ENCODE measurements around the gene CSRP1.
A peak's percentile ranks its signal among the peaks of the same experiment; 100 is the strongest.
"Not testable (repeated sequence)": the region's sequence is repeated elsewhere in the genome, so short reads cannot be mapped to it uniquely, and the experiment has no call there.

Gene CSRP1

DNA sequence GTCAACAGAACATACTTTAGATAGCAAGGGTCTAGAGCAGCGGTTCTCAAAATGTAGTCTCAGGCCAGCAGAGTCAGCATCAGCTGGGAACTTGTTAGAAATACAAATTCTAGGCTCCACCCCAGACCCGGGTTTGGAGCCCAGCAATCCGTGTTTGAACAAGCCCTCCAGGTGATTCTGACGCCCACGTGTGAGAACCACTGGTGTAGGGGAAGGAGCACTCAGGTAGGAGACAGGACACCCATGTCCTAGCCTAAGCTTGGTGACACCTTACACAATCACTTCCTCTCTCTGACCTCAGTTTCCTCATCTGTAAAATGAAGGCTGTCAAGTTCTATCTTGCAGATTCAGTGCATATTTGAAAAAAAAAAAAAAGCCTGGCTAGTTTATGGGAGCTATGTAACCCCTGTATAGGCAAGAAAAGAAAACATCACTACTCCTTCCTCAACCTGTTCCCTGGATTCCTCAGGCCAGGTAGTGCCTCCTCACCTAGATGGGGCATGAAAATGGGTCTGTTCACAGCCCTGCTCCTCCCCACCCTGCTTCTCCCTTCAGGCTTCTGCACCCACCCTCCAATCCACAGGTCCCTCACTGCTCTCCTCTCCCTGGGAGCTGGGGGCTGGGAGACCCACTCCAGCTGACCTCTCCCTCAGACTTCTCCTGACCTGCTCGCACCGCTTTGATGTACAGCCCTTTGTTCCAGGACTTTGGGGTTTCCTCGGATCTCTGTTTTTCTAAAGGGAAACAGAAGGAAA is 30.8 kb downstream of the CSRP1 start:
- no peak for DNase-seq

- DNase-seq, result no peak
Observed at GRCh38 chr1:201475130-201475529, 31.8 kb downstream of the CSRP1 start.

GRCh38 chr1:201473296-201473695 is 33.6 kb downstream of the CSRP1 start:
- DNase-seq, result no peak

GRCh38 chr1:201472321-201472720 is 34.6 kb downstream of the CSRP1 start:
- not testable (repeated sequence) for DNase-seq

DNA sequence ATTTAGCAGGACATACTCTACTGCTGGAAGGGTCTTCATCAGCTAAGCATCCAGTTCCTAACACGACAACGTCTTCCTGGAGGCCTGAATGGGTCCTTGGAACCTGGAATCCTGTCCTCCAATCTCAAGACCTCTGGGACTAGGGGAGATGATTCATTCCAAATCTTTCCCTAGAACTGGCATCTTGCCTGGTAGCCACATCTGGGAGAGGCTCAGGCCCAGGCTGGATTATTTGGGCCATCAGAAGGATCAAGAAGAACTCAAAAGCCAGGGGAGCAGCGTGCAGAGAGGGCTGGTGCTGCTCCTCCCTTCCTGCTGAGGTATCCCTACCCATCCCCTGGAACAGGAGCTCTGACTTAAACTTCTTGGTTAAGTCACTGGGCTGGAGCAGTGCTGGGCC is 35.2 kb downstream of the CSRP1 start:
- DNase-seq, result no peak

GRCh38 chr1:201470581-201470980 is 36.3 kb downstream of the CSRP1 start:
- no peak for DNase-seq

- no peak for DNase-seq
Observed at GRCh38 chr1:201469645-201470074, 37.3 kb downstream of the CSRP1 start.

DNA sequence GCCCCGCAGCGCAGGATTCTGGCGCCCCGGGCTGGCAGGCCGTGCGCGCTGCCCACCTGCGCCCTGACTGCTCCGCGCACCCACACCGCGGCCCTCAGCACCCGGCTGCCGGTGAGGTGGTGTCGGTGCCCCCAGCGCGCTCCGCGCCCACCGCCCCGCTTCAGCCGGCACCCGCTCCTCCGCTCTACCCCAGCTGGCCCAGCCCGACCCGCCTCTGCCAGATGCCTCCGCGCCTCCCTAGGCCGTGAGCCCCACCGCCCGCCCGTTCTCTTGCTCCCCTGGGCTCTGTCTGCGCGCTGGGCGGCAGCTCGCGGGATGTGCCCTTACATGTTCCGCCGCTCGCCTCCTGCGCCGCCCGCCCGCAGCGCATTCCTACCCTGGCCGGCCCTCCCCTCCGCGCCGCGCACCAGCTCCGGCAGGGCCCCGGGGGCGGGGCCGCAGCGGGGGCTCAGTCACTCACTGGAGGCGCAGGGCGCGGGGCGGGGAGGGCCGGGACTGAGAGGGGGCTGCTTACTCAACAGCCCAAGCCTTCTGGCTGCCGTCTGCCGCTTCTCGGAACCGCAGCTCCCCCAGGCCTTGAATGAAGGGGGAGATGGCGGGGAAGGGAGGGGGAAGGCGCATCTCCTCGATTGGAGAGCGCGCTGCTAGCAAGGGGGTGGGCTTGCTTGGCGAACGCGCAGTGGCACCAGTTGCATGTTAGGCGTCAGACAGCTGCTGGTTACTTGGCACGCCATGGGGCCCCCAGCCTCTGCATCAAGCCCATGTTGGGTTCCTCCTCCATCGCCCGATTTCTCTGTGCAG is 37.9 kb downstream of the CSRP1 start, which contains the start of gene PHLDA3:
Gene PHLDA3 (minus strand): TSS at position 345 of the 801 bp plus-strand sequence. CDS start 402 bp downstream, outside the sequence.
- peak; percentile 47 for DNase-seq

DNA sequence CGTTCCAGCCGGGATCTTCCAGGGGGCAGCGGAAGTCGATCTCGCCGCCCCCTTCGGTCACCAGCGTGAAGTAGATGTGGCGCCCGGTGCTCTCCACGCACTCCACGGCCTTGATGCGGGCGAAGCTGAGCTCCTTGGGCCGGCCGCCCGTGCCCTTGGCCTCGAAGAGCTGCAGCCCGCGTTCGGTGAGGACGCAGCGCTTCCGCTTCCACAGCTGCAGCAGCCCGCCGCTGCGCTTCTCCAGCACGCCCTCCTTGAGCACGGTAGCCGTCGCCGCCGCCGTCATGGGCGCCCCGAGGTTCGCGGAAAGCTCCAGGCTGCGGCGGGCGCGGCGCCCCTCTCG is 38.5 kb downstream of the CSRP1 start:
- no peak for DNase-seq

GRCh38 chr1:201466492-201466891 is 40.4 kb downstream of the CSRP1 start:
- no peak for DNase-seq

DNA sequence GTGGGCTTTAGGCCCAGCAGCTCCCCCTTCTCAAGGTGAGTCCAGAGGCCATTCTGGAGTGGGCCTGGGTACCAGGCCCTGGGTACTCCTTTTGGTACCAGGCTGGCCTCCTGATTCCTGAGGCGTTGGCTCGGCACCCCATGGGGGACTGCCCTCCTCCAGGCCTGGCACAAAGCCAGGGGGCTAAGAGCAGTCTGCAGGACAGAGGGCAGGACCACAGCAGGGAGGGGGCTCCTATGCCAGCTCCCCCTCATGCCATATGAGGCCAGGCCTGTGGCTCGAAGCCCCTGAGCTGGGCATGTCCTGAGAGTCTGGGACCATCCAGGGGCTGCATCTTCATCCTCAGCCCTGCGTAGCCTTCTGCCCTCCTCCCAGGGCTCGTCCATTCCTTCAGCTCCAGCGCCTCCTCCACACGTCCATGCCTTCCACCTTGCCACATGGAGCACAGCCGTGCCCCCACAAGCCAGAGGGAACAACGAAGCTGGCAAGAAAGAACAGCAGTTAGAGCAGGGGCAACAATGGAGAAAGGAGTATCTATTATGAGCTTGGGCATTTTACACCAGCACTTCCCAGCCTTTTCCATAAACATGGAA is 41.1 kb downstream of the CSRP1 start:
- DNase-seq, result no peak

- no peak for DNase-seq
Observed at GRCh38 chr1:201463071-201463552, 43.8 kb downstream of the CSRP1 start.

DNA sequence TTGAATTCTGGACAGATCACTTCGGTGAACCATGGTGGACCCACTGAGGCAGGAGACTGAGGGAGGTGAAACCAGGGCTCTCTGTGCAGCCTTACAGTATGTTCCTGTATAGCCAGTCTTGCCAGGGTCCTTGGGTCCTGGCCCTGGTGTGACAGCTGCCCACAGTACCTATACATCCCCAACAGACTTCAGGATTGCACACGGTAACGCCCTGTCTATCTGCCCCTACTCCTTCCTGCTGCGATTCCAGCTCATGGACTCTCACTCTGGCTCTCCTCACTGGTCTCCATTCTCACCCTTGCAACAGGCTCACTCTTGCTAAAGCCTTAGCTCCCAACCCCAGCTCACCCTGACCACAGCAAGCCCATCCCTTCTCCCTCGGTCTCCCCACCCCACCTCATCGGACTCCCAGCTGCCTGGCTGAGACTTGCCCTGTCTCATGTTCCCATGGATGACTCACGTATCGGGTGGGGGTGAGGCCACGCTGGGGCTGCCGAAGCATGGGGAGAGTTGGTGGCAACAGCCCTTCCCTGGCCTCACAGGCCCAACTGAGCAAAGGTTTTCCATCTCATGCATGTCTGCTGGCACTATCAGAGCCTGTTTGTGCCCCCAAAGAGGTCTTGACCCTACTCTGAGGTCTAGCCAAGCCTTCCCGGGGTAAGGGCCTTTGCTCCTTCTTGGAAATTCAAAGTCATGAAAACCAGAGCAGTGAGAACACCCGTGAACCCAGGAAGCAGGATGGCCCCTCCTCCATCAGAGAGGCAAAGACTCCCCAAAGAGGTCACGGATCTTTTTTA is 45.1 kb downstream of the CSRP1 start:
- DNase-seq, result no peak

DNA sequence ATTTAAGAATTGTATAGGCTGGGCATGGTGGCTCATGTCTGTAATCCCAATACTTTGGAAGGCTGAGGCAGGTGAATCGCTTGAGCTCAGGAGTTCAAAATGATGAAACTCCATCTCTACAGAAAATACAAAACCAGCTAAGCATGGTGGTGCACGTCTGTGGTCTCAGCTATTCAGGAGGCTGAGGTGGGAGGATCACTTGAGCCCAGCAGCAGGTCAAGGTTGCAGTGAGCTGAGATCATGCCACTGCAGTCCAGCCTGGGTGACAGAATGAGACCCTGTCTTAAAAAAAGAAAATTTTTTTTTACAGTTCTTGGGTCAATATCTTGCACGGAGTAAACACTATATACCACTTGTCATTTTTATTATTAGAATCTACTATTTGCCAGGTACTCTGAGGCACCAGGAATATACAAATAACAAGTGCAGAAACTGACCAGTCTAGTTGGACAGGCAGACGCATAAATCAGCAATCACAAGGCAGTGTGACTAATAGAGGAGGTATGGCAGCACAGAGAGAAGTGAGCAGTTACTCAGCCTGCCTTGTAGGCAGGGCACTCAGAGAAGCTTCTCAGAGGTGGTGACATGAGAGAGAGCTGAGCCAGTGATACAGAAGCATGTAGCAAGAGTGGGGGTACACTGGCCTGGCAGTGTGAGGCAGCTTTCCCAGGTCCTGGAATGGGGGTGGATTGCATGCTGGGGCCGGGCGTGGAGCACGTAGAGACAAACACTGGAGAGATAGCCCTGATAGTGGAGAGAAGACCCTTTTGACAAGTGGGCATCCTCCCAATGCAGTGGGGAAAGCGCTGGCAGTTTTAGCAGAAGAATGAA is 45.9 kb downstream of the CSRP1 start:
- no peak for DNase-seq

DNA sequence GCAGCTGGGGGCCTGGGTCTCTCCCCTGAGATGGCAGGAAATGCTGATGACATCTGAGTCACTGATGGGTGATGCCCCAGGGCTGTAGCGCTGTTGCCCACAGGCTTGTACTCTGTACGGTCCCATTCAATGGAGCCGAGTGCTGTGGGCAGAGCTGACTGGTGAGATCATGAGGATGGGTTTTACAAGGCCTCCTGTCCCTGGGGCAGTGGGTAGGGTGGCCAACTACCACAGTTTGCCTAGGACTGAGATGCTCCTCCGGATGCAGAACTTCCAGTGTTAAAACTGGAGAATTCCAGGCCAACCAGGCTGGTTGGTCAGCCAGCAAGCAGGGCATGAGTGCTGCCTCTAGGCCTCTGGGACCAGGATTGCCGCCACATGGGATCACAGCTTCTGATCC is 47.1 kb downstream of the CSRP1 start:
- no peak for DNase-seq

GRCh38 chr1:201459052-201459451 is 47.9 kb downstream of the CSRP1 start:
- DNase-seq, result no peak

DNA sequence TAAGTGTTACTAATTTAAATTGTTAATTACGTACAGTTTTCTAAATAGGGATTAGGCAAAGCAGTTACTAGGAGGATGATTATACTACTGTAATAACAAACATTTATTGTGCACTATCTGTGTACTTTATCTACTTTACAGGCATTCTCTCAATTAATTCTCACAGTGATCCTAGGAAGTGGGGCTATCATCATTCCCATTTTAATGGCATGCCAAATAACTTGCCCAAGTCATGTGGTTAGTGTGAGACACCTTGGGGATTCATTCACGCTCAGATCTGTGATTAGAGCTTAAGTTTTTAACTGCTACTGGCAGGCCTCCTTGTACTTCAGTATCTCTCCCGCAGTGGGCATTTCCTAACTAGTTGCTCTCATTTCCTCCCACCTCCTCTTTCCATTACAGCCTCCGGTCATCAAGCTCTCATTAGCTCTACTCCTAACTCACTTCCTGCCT is 49.4 kb downstream of the CSRP1 start:
- no peak for DNase-seq

DNA sequence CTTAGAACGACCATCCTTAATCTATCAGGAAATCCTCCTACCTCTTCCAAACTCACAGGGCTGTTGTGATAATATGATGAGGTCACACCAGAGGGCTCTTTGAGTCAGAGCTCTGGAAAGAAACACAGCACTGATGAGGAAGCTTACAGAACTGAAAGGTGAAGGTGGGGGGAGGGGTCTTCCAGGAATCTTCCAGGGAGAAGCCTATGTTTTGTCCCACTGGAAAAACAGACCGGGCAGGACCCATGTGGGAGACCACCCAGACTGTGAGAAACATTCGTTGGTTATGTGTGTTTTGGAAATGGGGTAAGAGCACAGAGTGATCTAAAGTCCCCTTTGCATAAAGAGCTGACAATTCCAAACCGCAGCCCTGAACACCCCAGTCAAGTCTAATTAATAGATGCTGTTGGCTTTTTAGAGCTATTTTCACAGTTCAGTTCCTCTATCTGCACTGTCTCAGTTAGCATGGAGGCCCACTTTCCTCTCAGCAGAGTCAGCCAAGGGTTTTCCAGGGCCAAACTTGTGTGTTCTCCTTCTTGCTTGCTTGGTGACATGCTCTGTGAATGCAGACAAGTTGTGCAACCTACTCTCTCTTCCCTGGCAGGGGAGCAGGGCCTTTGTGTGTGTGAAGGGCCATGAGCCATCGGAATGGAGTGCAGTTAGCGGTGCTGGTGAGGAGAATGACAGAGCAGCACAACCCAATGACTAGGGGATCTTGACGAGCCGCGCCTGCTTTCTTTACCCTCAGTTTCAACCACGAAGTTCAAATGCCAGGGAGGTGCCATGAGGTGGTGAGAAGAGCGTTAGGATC is 50.2 kb downstream of the CSRP1 start:
- no peak for DNase-seq

DNA sequence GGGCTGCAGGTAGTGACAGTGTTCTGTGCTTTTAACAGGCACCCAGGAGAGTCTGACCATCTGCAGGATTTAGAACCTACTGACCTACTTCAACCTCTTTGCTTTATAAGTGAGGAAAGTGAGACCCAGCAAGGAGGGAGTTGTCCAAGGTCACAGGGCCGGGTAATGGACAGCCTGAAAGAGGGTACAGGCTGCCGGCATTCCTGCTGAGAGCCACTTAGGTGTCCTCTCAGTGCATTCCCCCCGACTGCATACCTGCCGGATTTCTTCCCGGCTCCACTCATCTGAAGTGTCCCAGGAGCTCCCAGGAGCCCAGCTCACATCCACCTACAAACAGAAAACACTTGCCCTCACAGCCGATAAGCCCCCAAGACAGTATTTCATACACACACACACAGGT is 51.8 kb downstream of the CSRP1 start:
- DNase-seq, result no peak

DNA sequence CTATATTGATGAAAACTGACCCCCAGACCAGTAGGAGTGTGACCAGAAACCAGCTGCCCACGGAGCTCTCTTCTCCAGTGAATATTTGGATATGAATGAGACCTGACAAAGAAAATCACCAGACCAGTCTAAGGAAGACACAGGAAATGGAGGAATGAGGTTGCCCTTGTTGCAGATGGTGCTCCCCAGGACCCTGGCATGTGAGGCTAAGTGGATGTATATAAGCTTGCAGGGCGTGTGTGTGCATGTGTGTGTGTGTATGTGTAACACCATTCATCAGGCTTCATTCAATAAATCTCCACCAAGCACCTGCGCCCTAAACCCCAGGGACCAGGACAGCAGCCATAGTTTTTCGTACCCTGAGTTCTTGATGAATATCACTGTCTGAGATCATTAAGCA is 52.3 kb downstream of the CSRP1 start:
- DNase-seq, result no peak

- DNase-seq, result no peak
Observed at GRCh38 chr1:201452866-201453265, 54.1 kb downstream of the CSRP1 start.
